NCI-H82 treated with DMSO at 0.1 percent for 48 hours (cell line): ENCODE measurements around the gene TRAF3.

Source experiments
- DNase-seq: peaks from one replicate; lab custom pipeline; 2025; ENCODE audit not compliant: unreplicated experiment; lab: John Stamatoyannopoulos, UW

TRAF3 gene

DNA sequence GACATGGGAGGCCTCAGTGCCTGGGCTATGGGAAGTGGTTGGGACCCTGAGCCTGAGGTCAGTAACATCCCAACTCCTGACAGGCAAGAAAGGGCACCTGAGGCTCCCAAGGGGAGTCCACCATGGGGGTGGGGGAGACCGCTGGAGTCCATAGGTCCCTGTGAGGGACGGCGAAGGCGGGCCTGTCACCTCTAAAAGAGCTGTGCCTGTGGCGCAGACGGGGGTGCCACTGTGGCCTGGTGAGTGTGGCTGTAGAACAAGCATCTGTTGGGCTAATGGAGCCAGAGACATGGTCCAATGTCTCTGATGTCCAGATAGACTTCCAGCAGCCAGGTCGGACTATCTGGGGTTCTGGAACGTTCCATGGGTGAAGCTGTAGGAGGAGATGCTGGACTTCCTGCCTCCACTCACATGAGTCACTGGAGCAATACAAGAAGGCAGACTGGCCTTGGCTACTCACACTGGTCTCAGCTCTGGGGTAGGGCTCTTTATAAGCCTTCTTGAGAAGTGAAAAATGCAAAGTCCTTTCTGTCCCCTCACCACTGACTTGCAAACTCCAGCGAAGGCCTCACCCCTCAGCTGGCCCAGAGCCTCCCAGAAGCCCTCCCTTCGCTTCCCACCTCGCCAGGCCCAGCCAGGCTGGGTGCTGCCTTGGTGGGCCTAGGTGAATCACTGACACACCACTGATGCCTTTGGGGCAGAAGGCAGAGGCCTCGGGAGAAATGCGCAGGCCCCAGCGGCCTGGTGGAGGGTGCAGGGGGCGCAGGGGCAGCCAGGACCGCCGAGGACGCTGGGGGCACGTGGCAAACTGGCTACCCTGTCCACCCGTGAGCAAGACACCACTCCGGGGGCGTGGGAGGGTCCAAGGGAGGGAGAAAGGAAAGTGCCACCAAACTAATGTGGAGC lies 1.1 kb upstream of the TRAF3 start:
- no peak for DNase-seq

DNA sequence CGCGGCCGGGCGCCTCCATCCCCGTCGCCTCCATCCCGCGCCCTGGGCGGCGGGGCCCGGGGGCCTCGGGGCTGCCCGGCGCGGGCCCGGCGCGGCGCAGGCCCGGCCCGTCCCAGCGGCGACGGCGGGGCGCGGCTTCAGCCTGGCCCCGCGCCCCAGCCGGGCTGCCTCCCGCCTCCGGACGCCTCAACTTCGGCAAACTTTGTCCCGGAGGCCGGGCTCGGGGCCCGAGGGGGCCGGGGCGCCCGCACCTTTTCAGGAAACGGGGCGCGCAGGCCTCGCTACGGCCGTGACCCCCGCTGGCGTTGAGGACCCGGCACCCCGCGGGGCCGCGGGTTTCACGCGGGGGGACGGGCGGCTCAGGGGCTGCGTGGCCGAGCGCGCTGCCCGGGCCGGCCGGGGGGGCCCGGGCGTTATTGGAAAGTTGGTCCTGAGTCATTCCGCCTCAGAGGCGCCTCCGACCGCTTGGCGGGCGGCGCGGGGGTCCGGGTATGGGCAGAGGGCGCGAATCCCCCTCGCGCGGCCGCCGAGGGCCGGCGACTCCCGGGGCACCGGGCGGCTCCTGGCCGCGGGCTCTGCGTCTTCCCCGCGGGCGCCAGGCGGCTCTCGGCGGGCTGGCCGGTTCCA lies 575 bp downstream of the TRAF3 start:
- no peak for DNase-seq

DNA sequence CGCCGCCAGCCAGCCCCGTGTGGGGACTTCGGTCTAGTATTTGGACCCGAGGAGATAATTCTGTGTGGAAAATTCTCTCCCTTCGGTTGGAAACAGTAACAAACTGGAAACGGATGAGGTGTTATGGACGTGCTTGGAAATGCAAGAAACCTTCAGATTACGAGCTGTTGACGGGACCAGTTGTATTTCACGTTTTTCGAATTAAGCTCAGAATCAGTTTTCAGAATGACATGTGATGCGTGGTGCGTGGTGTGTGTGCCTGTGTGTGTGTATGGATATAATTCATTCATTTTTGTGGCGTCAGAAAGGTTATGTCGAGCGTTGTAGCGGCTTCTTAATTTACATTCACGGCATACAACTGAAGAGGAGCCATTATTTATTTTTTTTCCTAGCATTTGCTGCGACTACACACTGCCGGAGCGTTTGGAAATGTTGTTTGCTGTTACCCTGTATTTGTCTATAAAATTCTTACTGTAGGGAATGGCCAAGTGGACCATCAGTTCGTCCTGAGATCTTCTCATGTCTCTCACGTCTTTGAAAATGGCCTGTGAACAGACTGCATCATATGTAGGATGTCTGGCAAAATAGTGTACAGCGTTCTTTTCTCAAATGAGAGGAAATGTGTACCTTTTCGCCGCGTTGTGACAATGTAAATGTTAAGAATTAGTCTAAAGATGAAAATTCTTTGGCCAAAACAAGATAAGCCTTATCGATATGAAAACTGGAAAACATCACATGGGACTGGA lies 1.3 kb downstream of the TRAF3 start:
- no peak for DNase-seq

DNA sequence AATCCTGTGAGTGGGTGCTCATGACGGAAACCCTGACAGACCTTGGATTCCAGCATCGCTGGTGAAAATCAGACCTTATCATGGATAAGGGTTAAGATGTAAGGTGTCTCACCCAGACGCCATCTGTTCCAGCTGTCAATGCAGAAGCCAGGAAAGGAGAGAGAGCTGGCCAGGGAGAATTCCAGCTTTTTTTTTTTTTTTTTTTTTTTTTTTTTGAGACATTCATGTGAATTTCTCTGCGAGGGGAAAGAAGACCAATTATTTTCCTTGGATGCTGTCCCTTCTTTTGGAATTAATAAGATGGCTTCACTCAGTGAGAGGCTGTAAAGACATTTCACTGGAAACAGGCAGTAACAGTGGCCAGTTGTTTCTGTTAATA lies 1.8 kb downstream of the TRAF3 start:
- peak; percentile 37 for DNase-seq

- DNase-seq: no peak
These were observed 2.5 kb downstream of the TRAF3 start for GRCh38 chr14:102779574-102780315.

DNA sequence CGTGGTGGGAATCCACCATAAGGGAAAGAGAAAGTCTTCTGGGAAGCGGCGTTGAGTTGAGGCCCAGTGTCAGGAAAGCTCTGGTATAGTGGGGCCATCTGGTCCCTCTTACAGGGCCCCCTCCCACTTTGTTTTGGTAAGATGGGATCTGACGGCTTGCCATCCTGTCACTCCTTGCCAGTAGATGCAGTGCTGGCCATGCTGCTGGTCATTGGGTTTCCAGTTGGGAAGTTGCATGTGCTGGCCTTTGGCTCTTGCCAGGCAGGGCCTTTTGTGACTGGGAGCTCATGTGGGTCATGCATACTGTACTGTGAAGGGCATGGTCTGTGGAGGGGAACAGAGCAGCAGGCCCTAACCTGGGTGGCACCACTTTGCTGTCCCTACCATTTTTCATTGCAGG lies 3.8 kb downstream of the TRAF3 start:
- DNase-seq: no peak

DNA sequence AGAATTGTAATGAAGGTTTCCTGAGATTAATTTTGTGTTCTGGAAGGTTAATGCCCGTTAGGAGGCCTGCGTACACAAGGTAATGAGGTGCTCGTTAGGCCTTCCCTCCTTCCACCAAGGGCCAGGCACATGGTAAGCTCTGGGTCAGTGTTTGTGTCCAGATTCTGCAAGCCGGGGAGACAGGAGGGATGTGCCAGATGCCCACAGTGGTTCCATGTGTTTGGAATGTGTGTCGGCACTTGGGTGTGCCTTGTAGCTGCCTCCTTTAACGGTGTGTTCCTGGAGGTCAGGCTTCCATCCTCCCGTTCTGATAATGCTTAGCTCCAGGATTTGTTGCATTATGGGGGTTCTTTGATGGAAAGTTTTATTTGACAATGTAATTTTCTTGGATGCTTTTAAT lies 5.7 kb downstream of the TRAF3 start:
- no peak for DNase-seq

- DNase-seq: no peak
These were observed 7.8 kb downstream of the TRAF3 start for GRCh38 chr14:102784892-102785594.

GRCh38 chr14:102785595-102785963 lies 8.3 kb downstream of the TRAF3 start:
- DNase-seq: no peak

DNA sequence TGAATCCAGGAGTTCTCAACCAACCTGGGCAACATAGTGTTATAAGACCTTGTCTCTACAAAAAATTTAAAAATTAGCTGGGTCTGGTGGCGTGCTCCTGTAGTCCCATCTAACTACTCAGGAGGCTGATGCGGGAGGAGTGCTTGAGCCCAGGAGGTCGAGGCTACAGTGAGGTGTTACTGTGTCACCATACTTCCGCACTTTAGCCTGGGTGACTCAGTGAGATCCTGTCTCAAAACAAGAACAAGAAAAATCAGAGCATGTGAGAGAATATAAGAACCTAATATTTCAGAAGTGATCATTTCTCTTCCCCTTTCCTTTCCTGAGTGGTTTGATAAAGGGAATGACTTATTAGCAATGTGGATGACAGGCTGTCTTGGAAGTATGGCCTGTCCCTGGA lies 9.5 kb downstream of the TRAF3 start:
- no peak for DNase-seq

DNA sequence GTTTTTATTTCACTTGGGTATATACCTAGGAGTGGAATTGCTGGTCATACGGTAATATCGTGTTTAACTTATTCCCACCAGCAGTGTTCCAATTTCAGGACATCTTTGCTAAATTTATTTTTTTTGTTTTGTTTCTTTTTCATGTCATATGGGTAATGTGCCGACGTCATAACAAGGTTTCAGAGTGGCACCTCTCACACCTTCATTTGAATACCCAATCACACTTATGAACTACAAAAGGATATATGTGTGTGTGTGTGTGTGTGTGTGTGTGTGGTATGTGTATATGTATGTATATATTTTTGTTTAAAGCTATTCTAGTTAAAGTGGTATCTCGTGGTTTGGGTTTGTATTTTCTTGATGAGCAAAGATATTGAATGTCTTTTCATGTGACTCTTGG lies 12.1 kb downstream of the TRAF3 start:
- no peak for DNase-seq

DNA sequence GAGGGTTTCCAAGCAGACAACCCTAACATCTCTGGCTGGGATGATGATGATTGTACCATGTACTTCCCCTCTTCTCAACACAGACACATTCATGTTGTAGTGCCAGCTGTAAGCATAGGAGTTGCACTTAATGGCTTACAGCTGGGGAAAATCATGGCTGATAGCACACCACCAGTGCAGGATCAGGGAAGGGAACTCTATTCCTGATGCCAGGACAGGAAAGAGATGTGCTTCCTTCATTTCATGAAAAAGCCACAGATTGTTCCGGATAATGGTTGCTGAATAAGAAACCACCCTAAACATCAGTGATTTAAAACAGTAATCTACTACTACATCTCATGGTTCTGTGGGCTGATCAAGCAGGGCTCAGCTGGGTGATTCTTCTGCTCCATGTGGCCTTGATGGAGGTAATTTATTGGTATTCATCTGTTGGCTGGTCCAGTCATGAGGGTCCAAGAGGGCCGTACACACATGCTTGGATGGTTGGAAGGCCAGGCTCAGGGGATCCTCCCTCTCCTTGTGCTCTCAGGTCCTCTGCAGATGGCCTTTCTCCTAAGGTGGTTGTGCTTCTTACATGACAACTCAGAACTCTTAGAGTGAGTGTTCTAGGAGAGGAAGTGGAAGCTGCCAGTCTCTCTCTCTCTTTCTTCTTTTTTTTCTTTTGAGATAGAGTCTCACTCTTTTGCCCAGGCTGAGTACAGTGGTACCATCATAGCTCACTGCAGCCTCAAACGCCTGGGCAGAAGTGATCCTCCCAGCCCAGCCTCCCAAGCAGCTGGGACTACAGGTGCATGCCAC lies 16.5 kb downstream of the TRAF3 start:
- no peak for DNase-seq

GRCh38 chr14:102795060-102795925 lies 18.0 kb downstream of the TRAF3 start:
- no peak for DNase-seq

DNA sequence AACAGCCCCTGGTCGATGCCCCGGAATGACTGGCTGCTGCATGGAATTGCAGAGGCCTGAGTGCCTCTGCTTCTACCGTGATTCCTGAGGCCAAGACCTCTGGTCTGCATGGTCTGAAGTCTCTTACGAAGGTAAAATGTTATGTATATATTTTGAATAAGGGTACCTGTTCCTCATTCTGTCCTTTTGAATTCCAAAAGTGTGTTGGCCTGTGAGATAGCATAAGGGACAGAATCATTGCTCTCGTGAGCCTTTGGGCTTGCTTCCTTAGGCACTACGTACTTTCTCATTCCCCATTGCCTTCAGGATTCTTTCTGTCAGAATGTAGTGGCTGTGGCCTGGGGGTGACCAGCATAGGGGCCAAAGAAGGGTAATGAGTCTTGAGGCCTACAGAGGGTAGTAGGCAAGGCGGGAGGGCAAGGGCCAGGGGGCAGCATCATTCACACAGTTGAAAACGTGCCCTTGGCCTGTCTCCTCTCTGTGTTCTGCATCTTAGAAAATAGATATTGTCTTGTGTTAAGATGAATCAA lies 19.5 kb downstream of the TRAF3 start:
- no peak for DNase-seq

DNA sequence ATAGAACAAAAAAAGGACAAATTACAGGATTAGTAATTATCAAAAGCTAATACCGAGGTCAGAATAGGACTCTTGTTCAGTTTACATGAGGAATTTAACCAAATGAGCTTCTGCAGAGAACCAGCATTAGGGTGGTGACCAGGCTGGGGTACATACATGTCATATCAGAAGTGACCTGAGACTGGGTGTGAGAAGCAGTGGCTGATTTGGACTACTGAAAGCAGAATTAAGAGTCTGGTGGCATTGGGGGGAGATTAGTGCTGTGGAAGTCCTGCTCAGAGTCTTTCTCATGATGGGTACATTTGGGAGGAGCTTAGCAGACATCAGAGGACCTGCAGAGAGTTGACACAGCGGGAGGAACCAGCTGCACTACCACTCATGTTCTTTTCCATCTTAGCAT lies 21.7 kb downstream of the TRAF3 start:
- DNase-seq: no peak

GRCh38 chr14:102799684-102800562 lies 22.7 kb downstream of the TRAF3 start:
- DNase-seq: no peak

- peak; percentile 61 for DNase-seq
These were observed 25.7 kb downstream of the TRAF3 start for GRCh38 chr14:102802834-102803523.
